BE2C (cell line): Measurements from ENCODE around the gene SCGB1D2.

Experiments
- DNase-seq: peaks from one replicate; pipeline ENCODE4 v3.0.0-alpha.2; 2020
- H3K27me3 ChIP-seq: fragments of 250-450 bp; sonication (Bioruptor Pico); 2 replicates; pipeline ENCODE4 v1.5.1; 2020; ENCODE audit warnings: mild to moderate bottlenecking
- H3K36me3 ChIP-seq: fragments of 250-450 bp; sonication (Bioruptor Pico); 2 replicates; pipeline ENCODE4 v1.5.1; 2020; ENCODE audit warnings: mild to moderate bottlenecking
- H3K4me1 ChIP-seq: fragments of 250-450 bp; sonication (Bioruptor Pico); 2 replicates; pipeline ENCODE4 v1.5.1; 2020
- H3K4me3 ChIP-seq: 2 replicates; pipeline ENCODE4 v1.5.1; 2011; ENCODE audit warnings: low read depth, low read length
- H3K9me3 ChIP-seq: fragments of 250-450 bp; sonication (Bioruptor Pico); 2 replicates; pipeline ENCODE4 v1.5.1; 2020
- CTCF ChIP-seq: IDR thresholded peaks from 2 replicates; pipeline ENCODE4 v1.5.1; 2012; ENCODE audit warnings: mild to moderate bottlenecking, low read depth, low read length

SCGB1D2 gene

DNA sequence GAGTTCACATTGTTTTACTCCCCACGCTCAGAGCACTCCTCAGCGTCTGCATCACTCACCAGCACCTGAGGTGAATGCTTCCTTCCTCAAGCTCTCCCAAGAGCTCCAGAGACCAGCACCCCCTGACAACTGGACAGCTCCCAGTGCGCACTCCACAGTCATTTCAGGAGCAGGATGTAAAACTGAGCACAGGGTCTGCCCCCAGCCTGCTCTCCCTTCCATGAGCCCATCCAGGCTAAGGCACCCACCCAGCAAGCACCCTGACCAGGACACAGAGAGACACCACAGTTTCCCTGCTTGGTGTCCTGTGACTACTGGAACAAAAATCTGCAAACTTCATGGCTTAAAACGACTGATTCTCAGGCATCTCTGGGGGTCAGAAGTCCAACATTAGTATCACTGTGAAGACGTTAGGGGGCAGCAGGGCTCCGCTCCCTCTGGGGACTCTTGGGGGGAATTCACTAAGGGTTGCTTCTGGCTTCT, 3.3 kb downstream of the SCGB1D2 start:
- no peaks in the 10 kb centered on the region for H3K36me3 ChIP-seq
- no peaks in the 10 kb centered on the region for H3K27me3 ChIP-seq
- DNase-seq, result peak; percentile 10
- no peaks in the 10 kb centered on the region for H3K9me3 ChIP-seq
- H3K4me3 ChIP-seq, result no peak overlapping the region
- no peaks in the 10 kb centered on the region for H3K4me1 ChIP-seq
- TF ChIP-seq CTCF, result peak; percentile 26; the same call in 1 of the 2 replicates

- no peak for DNase-seq
- Histone ChIP-seq H3K9me3 (no peaks in the 10 kb centered on the region), H3K36me3 (no peaks in the 10 kb centered on the region), H3K27me3 (no peaks in the 10 kb centered on the region), H3K4me1 (no peaks in the 10 kb centered on the region), H3K4me3 (no peak overlapping the region)
- no peak for TF ChIP-seq CTCF
These were observed 9.7 kb downstream of the SCGB1D2 start for GRCh38 chr11:62251698-62252097.

DNA sequence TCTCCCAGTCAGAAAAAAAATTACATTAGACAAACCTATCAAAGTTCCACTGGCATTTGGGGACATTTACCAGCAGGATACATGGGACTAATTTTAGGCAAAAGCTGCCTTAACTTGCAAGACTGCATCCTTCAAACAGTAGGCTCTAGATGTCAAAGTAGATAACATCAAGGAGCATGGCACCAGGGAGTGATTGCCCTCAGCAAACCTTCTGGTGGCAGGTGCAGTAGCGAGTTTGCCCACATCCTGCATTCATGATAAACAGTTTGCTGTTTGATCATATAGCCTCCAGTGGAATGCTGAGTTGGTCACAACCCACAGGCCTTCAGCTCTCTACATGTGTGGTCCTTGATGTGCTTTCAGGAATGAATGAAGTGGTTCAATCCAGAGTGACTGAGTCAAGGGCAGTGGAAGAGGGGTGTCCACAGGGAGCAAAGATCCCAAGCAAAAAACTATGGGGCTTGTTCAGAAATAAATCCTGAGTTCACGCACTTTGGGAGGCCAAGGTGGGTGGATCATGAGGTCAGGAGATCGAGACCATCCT, 12.0 kb downstream of the SCGB1D2 start:
- H3K9me3 ChIP-seq, result no peaks in the 10 kb centered on the region
- H3K4me3 ChIP-seq, result no peak overlapping the region
- H3K4me1 ChIP-seq, result no peaks in the 10 kb centered on the region
- no peaks in the 10 kb centered on the region for H3K36me3 ChIP-seq
- no peak for DNase-seq
- TF ChIP-seq CTCF, result no peak
- no peaks in the 10 kb centered on the region for H3K27me3 ChIP-seq

DNA sequence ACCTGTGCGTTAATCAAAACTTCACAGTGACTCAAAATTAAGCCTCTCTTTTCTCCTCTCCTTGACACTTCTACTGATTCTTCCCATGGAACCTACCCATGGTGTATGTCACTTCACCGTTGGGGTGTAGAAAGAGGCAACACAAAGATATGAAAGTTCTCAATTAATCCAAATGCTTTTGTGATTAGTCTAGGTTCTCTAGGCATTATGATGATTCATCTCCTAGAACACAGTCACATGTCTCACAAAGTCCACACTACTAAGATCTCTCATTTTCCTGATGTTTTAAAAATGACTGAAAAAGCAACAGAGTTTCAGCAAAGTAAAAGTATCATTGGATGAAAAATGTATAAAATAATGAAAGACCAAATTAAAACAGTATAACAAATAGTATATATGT, 14.2 kb downstream of the SCGB1D2 start:
- Histone ChIP-seq H3K9me3 (no peaks in the 10 kb centered on the region), H3K4me3 (no peak overlapping the region), H3K4me1 (no peaks in the 10 kb centered on the region), H3K36me3 (no peaks in the 10 kb centered on the region), H3K27me3 (no peaks in the 10 kb centered on the region)
- TF ChIP-seq CTCF, result no peak
- no peak for DNase-seq

- no peaks in the 10 kb centered on the region for H3K36me3 ChIP-seq
- no peak overlapping the region for H3K4me3 ChIP-seq
- H3K4me1 ChIP-seq, result no peaks in the 10 kb centered on the region
- no peak for TF ChIP-seq CTCF
- DNase-seq, result no peak
- H3K9me3 ChIP-seq, result no peaks in the 10 kb centered on the region
- no peaks in the 10 kb centered on the region for H3K27me3 ChIP-seq
These were observed 18.4 kb downstream of the SCGB1D2 start for GRCh38 chr11:62260261-62260953.

- no peak for TF ChIP-seq CTCF
- Histone ChIP-seq H3K9me3 (no peaks in the 10 kb centered on the region), H3K4me3 (no peak overlapping the region), H3K27me3 (no peaks in the 10 kb centered on the region; the same call in 1 of the 2 replicates), H3K4me1 (no peaks in the 10 kb centered on the region), H3K36me3 (no peaks in the 10 kb centered on the region)
- no peak for DNase-seq
These were observed 22.0 kb downstream of the SCGB1D2 start for GRCh38 chr11:62264004-62264403.
